ENCODE data around the gene GTPBP4. TPM values are rescaled to one million over a fixed set of nuclear protein-coding genes. Genes with fewer than 3 reads are reported as not detected.

The GTPBP4 gene
- total and polyA plus RNA-seq, 10 donors = 16.6 to 48.6 (median 31.2) TPM

GRCh38 chr10:983971-984655 lies 4.1 kb upstream of the GTPBP4 start:
- H3K4me1 ChIP-seq = peaks cover 9 to 24% (median 15%) of the 10 kb centered on the region in 6 donors
- H3K36me3 ChIP-seq = peaks cover 0 to 10% (median 0%) of the 10 kb centered on the region in 6 donors
- no peak for DNase-seq
- H3K4me3 ChIP-seq = no peak overlapping the region
- no peak overlapping the region for H3K27ac ChIP-seq
- H3K9me3 ChIP-seq = peaks cover 0 to 23% (median 22%) of the 10 kb centered on the region in 8 donors
- WGBS, 5 donors = 86 to 93% (median 88%) methylated on average over 9 of the region's 9 CpGs
- intact Hi-C loops (cut with DNase I; ENCODE audit: low total_unique reads) = no loop called here
- H3K27me3 ChIP-seq (replicated peaks in 1 of 7) = no peaks in the 10 kb centered on the region
- TF ChIP-seq POLR2A (IDR thresholded peaks at IDR 0.05) (no peak), POLR2AphosphoS5 (IDR thresholded peaks at IDR 0.05) (no peak), CTCF (IDR thresholded peaks at IDR 0.05 in 8 of 11, conservative IDR thresholded peaks at IDR 0.05 in 3 of 11) (no peak)

- Histone ChIP-seq H3K27me3 (replicated peaks in 1 of 7) (no peaks in the 10 kb centered on the region), H3K27ac (no peak overlapping the region), H3K9me3 (peaks cover 0 to 11% (median 10%) of the 10 kb centered on the region in 8 donors), H3K4me1 (peaks cover 22 to 37% (median 28%) of the 10 kb centered on the region in 6 donors), H3K36me3 (peaks cover 0 to 3% (median 0%) of the 10 kb centered on the region in 6 donors), H3K4me3 (no peak overlapping the region)
- 88 to 98% (median 96%) methylated on average over 2 of the region's 2 CpGs for WGBS, 5 donors
- no peak for DNase-seq
- TF ChIP-seq CTCF (IDR thresholded peaks at IDR 0.05 in 8 of 11, conservative IDR thresholded peaks at IDR 0.05 in 3 of 11) (no peak), POLR2A (IDR thresholded peaks at IDR 0.05) (no peak), POLR2AphosphoS5 (IDR thresholded peaks at IDR 0.05) (no peak)
- intact Hi-C loops (cut with DNase I; ENCODE audit: low total_unique reads) = no loop called here
Observed at GRCh38 chr10:985361-985760, 2.9 kb upstream of the GTPBP4 start.

GRCh38 chr10:986137-986825 lies 2.0 kb upstream of the GTPBP4 start:
- Histone ChIP-seq H3K36me3 (no peaks in the 10 kb centered on the region), H3K27ac (no peak overlapping the region), H3K9me3 (peaks cover 0 to 2% (median under 1%) of the 10 kb centered on the region in 8 donors), H3K4me3 (no peak overlapping the region), H3K4me1 (peaks cover 22 to 46% (median 36%) of the 10 kb centered on the region in 6 donors), H3K27me3 (replicated peaks in 1 of 7) (no peaks in the 10 kb centered on the region)
- no peak for DNase-seq
- intact Hi-C loops (cut with DNase I; ENCODE audit: low total_unique reads) = no loop called here
- WGBS, 5 donors = 88 to 95% (median 88%) methylated on average over 7 of the region's 7 CpGs
- TF ChIP-seq POLR2AphosphoS5 (IDR thresholded peaks at IDR 0.05) (no peak), CTCF (IDR thresholded peaks at IDR 0.05 in 8 of 11, conservative IDR thresholded peaks at IDR 0.05 in 3 of 11) (no peak), POLR2A (IDR thresholded peaks at IDR 0.05) (no peak)

All from spleen (tissue), 11 donors.